NB4 (cell line): ENCODE results near the gene C4orf33.

Experiments
- DNase-seq: peaks from one replicate; pipeline ENCODE4 v3.0.0; 2010; ENCODE audit warnings: low read depth
- H3K4me3 ChIP-seq: one replicate; pipeline ENCODE4 v1.5.1; 2011; ENCODE audit warnings: mild to moderate bottlenecking, low read depth, low read length, moderate library complexity
- MAX ChIP-seq: IDR thresholded peaks from 2 replicates; pipeline ENCODE4 v1.6.1; 2011; ENCODE audit warnings: low read depth, low read length
- MYC ChIP-seq: IDR thresholded peaks from 2 replicates; pipeline ENCODE4 v1.6.1; 2011; ENCODE audit warnings: low read depth, low read length
- POLR2A ChIP-seq: IDR thresholded peaks from 2 replicates; pipeline ENCODE4 v1.6.1; 2011; ENCODE audit warnings: mild to moderate bottlenecking; ENCODE audit not compliant: insufficient read length; ENCODE audit errors: extremely low read depth
- TF ChIP-seq, protein P1 (sequence below): IDR thresholded peaks from one replicate; pipeline ENCODE4 v1.5.1; 2012; ENCODE audit warnings: low read depth, low read length

The C4orf33 gene

GRCh38 chr4:129162450-129162849 lies 66.5 kb downstream of the C4orf33 start:
- TF ChIP-seq, protein P1, sequence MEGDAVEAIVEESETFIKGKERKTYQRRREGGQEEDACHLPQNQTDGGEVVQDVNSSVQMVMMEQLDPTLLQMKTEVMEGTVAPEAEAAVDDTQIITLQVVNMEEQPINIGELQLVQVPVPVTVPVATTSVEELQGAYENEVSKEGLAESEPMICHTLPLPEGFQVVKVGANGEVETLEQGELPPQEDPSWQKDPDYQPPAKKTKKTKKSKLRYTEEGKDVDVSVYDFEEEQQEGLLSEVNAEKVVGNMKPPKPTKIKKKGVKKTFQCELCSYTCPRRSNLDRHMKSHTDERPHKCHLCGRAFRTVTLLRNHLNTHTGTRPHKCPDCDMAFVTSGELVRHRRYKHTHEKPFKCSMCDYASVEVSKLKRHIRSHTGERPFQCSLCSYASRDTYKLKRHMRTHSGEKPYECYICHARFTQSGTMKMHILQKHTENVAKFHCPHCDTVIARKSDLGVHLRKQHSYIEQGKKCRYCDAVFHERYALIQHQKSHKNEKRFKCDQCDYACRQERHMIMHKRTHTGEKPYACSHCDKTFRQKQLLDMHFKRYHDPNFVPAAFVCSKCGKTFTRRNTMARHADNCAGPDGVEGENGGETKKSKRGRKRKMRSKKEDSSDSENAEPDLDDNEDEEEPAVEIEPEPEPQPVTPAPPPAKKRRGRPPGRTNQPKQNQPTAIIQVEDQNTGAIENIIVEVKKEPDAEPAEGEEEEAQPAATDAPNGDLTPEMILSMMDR, result no peak
- TF ChIP-seq POLR2A (no peak), MYC (no peak), MAX (no peak)
- H3K4me3 ChIP-seq, result no peak overlapping the region
- DNase-seq, result no peak

- TF ChIP-seq MYC (no peak), MAX (no peak), POLR2A (no peak)
- TF ChIP-seq, protein P1, result no peak
- DNase-seq, result no peak
- no peak overlapping the region for H3K4me3 ChIP-seq
Observed at GRCh38 chr4:129163427-129163826, 67.5 kb downstream of the C4orf33 start.

GRCh38 chr4:129164243-129164642 lies 68.3 kb downstream of the C4orf33 start:
- no peak overlapping the region for H3K4me3 ChIP-seq

More at GRCh38 chr4:129164243-129164642, 68.3 kb downstream of the C4orf33 start:
- no peak for DNase-seq
- TF ChIP-seq, protein P1, result no peak
- no peak for TF ChIP-seq MAX
- TF ChIP-seq POLR2A, result no peak
- no peak for TF ChIP-seq MYC
